A549 (cell line): ENCODE data around the gene ANKRD1.

ENCODE experiments used
- PHF8 ChIP-seq: fragments of 200-600 bp; sonication (generic); IDR thresholded peaks from 2 replicates; pipeline ENCODE4 v1.6.1; 2016; ENCODE audit warnings: low read depth, mild to moderate bottlenecking, antibody characterized with exemption, moderate library complexity, borderline replicate concordance
- RFX5 ChIP-seq: fragments of 450-650 bp; IDR thresholded peaks from 2 replicates; pipeline ENCODE4 v1.7.1; 2014; ENCODE audit warnings: antibody characterized with exemption, mild to moderate bottlenecking, moderate library complexity
- TF ChIP-seq, protein P1 (sequence below): fragments of >200 bp; sonication (Bioruptor Twin); formaldehyde crosslinking; IDR thresholded peaks from 3 replicates; pipeline ENCODE4 v1.5.1; 2016

DNA sequence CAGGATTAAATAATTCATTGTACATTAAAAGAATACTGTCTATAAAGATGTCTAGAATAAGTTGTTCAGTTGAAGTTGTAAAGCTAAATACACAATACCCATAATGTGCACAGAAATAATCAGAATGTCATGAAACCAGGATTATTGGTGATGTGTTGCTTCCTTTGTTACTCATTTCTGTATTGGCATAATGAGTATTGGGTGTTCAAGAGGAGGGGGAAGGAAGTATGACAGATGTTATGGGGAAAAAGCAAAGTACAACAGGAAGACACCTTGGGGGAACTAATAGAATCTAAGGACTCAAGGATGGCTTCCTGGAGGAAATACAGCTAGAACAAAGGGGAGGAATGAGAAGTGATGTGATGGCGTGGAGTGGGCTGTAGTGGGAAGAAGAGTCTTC lies 15.0 kb downstream of the ANKRD1 start:
- TF ChIP-seq RFX5: no peak
- TF ChIP-seq, protein P1, sequence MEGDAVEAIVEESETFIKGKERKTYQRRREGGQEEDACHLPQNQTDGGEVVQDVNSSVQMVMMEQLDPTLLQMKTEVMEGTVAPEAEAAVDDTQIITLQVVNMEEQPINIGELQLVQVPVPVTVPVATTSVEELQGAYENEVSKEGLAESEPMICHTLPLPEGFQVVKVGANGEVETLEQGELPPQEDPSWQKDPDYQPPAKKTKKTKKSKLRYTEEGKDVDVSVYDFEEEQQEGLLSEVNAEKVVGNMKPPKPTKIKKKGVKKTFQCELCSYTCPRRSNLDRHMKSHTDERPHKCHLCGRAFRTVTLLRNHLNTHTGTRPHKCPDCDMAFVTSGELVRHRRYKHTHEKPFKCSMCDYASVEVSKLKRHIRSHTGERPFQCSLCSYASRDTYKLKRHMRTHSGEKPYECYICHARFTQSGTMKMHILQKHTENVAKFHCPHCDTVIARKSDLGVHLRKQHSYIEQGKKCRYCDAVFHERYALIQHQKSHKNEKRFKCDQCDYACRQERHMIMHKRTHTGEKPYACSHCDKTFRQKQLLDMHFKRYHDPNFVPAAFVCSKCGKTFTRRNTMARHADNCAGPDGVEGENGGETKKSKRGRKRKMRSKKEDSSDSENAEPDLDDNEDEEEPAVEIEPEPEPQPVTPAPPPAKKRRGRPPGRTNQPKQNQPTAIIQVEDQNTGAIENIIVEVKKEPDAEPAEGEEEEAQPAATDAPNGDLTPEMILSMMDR: no peak
- no peak for TF ChIP-seq PHF8
